OCI-LY1 (cell line): ENCODE results near the gene BCL11A.

Experiments used
- EZH2 ChIP-seq: fragments of 200-600 bp; sonication (generic), shearing (Covaris generic); IDR thresholded peaks from 2 replicates; pipeline ENCODE4 v1.8.0; 2017; ENCODE audit warnings: borderline replicate concordance, mixed run types, mild to moderate bottlenecking, antibody characterized with exemption, low read length, moderate library complexity, mixed read lengths
- TF ChIP-seq, protein P1 (sequence below): fragments of 200-600 bp; sonication (generic), shearing (Covaris generic); IDR thresholded peaks from 2 replicates; pipeline ENCODE4 v1.5.1; 2017; ENCODE audit warnings: mild to moderate bottlenecking, antibody characterized with exemption, low read length, moderate library complexity, mixed read lengths

DNA sequence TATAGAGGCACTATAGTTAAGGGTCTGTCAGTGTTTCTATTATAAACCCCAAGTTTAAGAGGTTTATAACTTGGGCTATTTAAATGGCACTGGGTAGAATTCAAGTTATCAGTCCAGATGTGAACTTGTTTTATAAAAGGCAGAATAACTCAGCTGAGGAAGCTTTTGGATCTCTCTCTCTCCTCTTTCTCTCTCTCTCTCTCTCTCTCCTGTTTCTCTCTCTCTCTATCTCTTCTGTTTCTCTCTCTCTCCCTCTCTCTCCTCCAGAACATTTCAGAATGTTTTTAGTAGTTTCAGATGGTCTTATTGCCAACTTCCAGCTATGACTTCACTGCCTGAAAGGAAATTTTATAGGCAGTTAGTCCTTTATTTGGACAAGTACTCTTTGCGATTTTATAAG lies 6.4 kb upstream of the BCL11A start:
- TF ChIP-seq, protein P1, sequence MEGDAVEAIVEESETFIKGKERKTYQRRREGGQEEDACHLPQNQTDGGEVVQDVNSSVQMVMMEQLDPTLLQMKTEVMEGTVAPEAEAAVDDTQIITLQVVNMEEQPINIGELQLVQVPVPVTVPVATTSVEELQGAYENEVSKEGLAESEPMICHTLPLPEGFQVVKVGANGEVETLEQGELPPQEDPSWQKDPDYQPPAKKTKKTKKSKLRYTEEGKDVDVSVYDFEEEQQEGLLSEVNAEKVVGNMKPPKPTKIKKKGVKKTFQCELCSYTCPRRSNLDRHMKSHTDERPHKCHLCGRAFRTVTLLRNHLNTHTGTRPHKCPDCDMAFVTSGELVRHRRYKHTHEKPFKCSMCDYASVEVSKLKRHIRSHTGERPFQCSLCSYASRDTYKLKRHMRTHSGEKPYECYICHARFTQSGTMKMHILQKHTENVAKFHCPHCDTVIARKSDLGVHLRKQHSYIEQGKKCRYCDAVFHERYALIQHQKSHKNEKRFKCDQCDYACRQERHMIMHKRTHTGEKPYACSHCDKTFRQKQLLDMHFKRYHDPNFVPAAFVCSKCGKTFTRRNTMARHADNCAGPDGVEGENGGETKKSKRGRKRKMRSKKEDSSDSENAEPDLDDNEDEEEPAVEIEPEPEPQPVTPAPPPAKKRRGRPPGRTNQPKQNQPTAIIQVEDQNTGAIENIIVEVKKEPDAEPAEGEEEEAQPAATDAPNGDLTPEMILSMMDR, result no peak
- TF ChIP-seq EZH2, result no peak
